ENCODE measurements around the gene IQCN. TPM values are rescaled to one million over a fixed set of nuclear protein-coding genes. Genes with fewer than 3 reads are reported as not detected.

The IQCN gene
- total RNA-seq, 1 experiment from 2014 or later = 0.61 TPM

DNA sequence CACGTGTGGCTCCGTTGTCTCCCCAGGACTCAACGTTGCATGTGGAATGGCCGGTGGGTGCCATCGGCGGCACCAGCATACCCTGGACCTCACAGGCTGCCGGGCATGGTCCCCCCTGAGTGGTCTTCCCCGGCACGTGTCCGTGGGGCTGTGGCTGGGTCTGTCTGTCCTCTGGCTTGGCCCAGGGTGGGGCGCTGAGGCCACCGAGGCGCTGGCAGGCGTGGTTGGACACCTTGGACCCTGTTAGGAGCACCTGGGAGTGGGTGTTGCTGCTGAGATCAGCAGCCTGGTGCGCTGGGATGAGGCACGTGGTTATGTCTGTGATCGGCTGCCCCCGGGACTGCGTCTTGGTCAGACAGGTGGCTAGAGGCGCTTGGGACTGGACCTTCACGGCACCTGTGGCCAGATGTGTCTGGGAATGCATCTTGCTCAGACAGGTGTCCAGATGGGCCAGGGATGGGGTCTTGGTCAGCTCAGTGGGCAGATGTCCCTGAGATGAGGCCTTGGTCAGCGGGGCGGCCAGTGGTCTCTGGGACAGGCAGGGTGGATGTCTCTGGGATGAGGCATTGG, 9.2 kb downstream of the IQCN start (continued):
- TF ChIP-seq, protein P1, sequence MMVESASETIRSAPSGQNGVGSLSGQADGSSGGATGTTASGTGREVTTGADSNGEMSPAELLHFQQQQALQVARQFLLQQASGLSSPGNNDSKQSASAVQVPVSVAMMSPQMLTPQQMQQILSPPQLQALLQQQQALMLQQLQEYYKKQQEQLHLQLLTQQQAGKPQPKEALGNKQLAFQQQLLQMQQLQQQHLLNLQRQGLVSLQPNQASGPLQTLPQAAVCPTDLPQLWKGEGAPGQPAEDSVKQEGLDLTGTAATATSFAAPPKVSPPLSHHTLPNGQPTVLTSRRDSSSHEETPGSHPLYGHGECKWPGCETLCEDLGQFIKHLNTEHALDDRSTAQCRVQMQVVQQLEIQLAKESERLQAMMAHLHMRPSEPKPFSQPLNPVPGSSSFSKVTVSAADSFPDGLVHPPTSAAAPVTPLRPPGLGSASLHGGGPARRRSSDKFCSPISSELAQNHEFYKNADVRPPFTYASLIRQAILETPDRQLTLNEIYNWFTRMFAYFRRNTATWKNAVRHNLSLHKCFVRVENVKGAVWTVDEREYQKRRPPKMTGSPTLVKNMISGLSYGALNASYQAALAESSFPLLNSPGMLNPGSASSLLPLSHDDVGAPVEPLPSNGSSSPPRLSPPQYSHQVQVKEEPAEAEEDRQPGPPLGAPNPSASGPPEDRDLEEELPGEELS (CRISPR knock-in tag; IDR thresholded peaks at IDR 0.05) = no peak
- TF ChIP-seq, protein P2, sequence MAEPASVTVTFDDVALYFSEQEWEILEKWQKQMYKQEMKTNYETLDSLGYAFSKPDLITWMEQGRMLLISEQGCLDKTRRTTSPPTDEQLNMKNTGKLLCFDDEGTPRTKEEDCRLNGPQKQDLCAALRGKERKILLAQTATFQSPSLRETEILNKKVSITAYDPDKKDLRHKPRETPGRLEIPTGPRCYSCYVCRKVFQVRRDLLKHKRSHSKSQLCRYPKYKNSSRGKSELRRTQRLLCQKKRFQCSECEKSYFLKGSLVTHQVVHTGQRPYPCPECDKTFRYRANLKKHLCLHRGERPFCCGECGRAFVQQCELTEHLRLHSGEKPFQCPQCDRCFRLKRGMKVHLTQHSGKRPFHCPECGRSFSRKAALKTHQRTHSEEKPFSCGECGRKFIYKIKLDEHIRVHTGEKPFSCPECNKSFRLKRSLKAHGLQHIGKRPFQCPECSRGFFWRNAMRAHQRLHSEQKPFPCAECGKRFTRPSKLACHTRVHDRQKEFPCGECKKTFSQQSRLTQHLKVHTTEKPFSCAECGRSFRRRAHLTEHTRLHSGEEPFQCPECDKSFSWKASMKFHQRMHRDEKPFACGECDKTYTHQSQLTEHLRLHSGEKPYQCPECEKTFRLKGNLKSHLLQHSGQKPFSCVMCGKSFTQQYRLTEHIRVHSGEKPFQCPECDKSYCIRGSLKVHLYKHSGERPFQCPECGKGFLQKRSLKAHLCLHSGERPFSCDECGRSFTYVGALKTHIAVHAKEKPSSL (CRISPR knock-in tag; conservative IDR thresholded peaks at IDR 0.05) = no peak
- TF ChIP-seq, protein P3, sequence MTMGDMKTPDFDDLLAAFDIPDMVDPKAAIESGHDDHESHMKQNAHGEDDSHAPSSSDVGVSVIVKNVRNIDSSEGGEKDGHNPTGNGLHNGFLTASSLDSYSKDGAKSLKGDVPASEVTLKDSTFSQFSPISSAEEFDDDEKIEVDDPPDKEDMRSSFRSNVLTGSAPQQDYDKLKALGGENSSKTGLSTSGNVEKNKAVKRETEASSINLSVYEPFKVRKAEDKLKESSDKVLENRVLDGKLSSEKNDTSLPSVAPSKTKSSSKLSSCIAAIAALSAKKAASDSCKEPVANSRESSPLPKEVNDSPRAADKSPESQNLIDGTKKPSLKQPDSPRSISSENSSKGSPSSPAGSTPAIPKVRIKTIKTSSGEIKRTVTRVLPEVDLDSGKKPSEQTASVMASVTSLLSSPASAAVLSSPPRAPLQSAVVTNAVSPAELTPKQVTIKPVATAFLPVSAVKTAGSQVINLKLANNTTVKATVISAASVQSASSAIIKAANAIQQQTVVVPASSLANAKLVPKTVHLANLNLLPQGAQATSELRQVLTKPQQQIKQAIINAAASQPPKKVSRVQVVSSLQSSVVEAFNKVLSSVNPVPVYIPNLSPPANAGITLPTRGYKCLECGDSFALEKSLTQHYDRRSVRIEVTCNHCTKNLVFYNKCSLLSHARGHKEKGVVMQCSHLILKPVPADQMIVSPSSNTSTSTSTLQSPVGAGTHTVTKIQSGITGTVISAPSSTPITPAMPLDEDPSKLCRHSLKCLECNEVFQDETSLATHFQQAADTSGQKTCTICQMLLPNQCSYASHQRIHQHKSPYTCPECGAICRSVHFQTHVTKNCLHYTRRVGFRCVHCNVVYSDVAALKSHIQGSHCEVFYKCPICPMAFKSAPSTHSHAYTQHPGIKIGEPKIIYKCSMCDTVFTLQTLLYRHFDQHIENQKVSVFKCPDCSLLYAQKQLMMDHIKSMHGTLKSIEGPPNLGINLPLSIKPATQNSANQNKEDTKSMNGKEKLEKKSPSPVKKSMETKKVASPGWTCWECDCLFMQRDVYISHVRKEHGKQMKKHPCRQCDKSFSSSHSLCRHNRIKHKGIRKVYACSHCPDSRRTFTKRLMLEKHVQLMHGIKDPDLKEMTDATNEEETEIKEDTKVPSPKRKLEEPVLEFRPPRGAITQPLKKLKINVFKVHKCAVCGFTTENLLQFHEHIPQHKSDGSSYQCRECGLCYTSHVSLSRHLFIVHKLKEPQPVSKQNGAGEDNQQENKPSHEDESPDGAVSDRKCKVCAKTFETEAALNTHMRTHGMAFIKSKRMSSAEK (CRISPR knock-in tag; IDR thresholded peaks at IDR 0.05; ENCODE audit: borderline replicate concordance) = no peak
- TF ChIP-seq ZNF138 (CRISPR knock-in tag; conservative IDR thresholded peaks at IDR 0.05) (no peak), RORB (CRISPR knock-in tag; IDR thresholded peaks at IDR 0.05) (no peak), ZBTB21 (CRISPR knock-in tag; IDR thresholded peaks at IDR 0.05; ENCODE audit: borderline replicate concordance) (no peak), JUN (CRISPR knock-in tag; IDR thresholded peaks at IDR 0.05) (no peak)
- TF ChIP-seq, protein P4, sequence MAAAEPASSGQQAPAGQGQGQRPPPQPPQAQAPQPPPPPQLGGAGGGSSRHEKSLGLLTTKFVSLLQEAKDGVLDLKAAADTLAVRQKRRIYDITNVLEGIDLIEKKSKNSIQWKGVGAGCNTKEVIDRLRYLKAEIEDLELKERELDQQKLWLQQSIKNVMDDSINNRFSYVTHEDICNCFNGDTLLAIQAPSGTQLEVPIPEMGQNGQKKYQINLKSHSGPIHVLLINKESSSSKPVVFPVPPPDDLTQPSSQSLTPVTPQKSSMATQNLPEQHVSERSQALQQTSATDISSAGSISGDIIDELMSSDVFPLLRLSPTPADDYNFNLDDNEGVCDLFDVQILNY (CRISPR knock-in tag; IDR thresholded peaks at IDR 0.05) = no peak
- TF ChIP-seq, protein P5, sequence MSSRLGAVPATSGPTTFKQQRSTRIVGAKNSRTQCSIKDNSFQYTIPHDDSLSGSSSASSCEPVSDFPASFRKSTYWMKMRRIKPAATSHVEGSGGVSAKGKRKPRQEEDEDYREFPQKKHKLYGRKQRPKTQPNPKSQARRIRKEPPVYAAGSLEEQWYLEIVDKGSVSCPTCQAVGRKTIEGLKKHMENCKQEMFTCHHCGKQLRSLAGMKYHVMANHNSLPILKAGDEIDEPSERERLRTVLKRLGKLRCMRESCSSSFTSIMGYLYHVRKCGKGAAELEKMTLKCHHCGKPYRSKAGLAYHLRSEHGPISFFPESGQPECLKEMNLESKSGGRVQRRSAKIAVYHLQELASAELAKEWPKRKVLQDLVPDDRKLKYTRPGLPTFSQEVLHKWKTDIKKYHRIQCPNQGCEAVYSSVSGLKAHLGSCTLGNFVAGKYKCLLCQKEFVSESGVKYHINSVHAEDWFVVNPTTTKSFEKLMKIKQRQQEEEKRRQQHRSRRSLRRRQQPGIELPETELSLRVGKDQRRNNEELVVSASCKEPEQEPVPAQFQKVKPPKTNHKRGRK (CRISPR knock-in tag; IDR thresholded peaks at IDR 0.05; ENCODE audit: borderline replicate concordance) = no peak

DNA sequence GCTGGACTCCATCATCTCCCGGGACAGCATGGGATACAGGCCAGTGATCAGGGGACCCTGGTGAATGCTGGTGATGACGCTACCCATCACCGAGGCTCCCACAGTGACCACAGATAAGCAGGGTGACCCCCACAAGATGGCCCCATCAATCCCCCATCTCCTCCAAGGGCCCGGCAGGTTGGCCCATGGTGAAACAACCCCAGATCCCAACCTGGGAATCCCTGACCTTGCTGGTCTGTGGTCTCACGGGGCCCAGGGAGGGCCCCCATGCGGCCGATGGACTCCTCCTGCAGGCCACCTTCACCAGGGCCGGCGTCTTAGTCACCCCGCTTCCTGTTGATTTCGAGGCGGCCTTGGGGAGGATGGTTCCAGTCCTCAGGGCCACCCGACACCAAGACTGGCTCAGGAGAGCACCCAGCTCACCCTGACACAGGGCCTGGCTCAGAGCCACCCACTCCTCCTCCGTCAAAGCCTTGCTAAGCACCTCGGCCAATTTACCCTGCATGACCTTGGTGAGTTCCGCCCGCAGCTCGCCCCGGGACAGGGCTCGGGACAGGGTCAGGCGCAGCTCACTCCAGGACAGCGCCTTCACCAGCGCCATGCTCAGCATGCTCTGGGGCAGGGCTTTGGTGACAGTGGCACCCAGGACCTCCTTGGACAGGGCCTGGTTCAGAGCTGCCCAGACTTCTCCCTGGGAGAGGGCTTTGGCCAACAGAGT, 10.0 kb downstream of the IQCN start:
- DNase-seq (ENCODE audit: low spot score) (no peak), ATAC-seq (no peak)
- Mint-ChIP-seq H3K27me3 (ENCODE audit: low read depth) (peaks cover 3% of the 10 kb centered on the region; the same call in 1 of the 2 replicates), H3K9me3 (peaks cover 8% of the 10 kb centered on the region), H3K36me3 (no peaks in the 10 kb centered on the region), H3K27ac (no peak overlapping the region), H3K4me1 (no peaks in the 10 kb centered on the region), H3K4me3 (no peak overlapping the region)
- TF ChIP-seq, protein P3 (CRISPR knock-in tag; IDR thresholded peaks at IDR 0.05; ENCODE audit: borderline replicate concordance) = no peak
- TF ChIP-seq SMAD3 (CRISPR knock-in tag; IDR thresholded peaks at IDR 0.05; ENCODE audit: borderline replicate concordance) (no peak), ZNF317 (CRISPR knock-in tag; IDR thresholded peaks at IDR 0.05; ENCODE audit: borderline replicate concordance, low read depth) (no peak)
- TF ChIP-seq, protein P6, sequence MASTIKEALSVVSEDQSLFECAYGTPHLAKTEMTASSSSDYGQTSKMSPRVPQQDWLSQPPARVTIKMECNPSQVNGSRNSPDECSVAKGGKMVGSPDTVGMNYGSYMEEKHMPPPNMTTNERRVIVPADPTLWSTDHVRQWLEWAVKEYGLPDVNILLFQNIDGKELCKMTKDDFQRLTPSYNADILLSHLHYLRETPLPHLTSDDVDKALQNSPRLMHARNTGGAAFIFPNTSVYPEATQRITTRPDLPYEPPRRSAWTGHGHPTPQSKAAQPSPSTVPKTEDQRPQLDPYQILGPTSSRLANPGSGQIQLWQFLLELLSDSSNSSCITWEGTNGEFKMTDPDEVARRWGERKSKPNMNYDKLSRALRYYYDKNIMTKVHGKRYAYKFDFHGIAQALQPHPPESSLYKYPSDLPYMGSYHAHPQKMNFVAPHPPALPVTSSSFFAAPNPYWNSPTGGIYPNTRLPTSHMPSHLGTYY (CRISPR knock-in tag; IDR thresholded peaks at IDR 0.05) = no peak
- TF ChIP-seq, protein P7, sequence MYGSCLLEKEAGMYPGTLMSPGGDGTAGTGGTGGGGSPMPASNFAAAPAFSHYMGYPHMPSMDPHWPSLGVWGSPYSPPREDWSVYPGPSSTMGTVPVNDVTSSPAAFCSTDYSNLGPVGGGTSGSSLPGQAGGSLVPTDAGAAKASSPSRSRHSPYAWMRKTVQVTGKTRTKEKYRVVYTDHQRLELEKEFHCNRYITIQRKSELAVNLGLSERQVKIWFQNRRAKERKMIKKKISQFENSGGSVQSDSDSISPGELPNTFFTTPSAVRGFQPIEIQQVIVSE (CRISPR knock-in tag; IDR thresholded peaks at IDR 0.05; ENCODE audit: borderline replicate concordance) = no peak
- CTCF ChIA-PET = interaction anchor here (0.6 to 0.7 kb wide), 2 partner anchors 15 to 122 kb away, joined by 3 read pairs; partner anchors contain the start of gene GDF15
- POLR2A ChIA-PET = no interaction called here

Data from WTC11 (cell line).